ENCODE results near the gene PRDX5. TPM values are rescaled to one million over a fixed set of nuclear protein-coding genes. Genes with fewer than 3 reads are reported as not detected.

PRDX5 gene
- total and polyA plus RNA-seq, 9 of the 15 experiments (the other 6 are each of a cell fraction or from before 2014, with no cell fraction given), result 40.8 to 327 (median 204) TPM

DNA sequence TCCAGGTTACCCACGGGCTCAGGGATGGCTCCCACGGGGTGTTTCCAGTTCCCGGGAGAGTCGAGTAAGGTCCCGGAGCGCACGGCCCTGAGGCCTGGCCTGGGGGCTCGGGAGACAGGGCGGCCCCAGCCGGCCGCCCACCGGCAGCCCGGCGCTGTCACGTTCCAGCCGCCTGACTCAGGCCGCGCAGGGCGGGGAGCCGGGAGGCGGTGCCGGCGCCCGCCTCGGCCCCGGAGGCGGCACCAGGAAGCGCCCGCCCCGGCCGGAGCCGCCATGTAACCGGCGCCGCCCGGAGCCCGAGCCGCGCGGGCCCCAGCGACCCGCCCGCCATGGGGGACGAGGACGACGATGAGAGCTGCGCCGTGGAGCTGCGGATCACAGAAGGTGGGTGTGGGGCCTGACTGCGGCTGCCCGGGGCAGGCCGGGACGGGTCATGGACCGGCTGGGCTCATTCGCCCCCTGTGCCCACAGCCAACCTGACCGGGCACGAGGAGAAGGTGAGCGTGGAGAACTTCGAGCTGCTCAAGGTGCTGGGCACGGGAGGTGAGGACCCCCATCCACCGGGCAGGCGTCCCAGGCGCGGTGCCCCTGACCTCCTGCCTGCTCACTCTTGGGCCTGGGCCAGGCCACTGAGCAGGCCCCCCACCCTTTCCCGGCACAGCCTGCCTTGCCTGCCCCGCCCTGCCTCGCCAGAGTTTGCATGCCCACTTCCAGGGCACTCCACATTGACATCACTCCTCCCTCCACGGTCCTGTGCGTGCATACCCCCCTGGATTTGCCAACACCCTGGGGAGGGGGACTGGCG is 41.2 kb downstream of the PRDX5 start, which contains the start of gene RPS6KA4 (continued):
- TF ChIP-seq, protein P1, sequence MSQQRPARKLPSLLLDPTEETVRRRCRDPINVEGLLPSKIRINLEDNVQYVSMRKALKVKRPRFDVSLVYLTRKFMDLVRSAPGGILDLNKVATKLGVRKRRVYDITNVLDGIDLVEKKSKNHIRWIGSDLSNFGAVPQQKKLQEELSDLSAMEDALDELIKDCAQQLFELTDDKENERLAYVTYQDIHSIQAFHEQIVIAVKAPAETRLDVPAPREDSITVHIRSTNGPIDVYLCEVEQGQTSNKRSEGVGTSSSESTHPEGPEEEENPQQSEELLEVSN (IDR thresholded peaks at IDR 0.05; ENCODE audit: borderline replicate concordance in 1 of 2, extremely low read depth in 1 of 2, insufficient read depth in 1 of 2, insufficient read length in 1 of 2, low read depth in 1 of 2, low read length in 1 of 2, poor library complexity in 1 of 2, severe bottlenecking in 1 of 2), result peak; percentile 69 to 97
- TF ChIP-seq SIN3B (IDR thresholded peaks at IDR 0.05; ENCODE audit: low read depth) (peak; percentile 47; the same call in 1 of the 2 replicates), NFIC (IDR thresholded peaks at IDR 0.05) (peak; percentile 55)
- TF ChIP-seq, protein P2, sequence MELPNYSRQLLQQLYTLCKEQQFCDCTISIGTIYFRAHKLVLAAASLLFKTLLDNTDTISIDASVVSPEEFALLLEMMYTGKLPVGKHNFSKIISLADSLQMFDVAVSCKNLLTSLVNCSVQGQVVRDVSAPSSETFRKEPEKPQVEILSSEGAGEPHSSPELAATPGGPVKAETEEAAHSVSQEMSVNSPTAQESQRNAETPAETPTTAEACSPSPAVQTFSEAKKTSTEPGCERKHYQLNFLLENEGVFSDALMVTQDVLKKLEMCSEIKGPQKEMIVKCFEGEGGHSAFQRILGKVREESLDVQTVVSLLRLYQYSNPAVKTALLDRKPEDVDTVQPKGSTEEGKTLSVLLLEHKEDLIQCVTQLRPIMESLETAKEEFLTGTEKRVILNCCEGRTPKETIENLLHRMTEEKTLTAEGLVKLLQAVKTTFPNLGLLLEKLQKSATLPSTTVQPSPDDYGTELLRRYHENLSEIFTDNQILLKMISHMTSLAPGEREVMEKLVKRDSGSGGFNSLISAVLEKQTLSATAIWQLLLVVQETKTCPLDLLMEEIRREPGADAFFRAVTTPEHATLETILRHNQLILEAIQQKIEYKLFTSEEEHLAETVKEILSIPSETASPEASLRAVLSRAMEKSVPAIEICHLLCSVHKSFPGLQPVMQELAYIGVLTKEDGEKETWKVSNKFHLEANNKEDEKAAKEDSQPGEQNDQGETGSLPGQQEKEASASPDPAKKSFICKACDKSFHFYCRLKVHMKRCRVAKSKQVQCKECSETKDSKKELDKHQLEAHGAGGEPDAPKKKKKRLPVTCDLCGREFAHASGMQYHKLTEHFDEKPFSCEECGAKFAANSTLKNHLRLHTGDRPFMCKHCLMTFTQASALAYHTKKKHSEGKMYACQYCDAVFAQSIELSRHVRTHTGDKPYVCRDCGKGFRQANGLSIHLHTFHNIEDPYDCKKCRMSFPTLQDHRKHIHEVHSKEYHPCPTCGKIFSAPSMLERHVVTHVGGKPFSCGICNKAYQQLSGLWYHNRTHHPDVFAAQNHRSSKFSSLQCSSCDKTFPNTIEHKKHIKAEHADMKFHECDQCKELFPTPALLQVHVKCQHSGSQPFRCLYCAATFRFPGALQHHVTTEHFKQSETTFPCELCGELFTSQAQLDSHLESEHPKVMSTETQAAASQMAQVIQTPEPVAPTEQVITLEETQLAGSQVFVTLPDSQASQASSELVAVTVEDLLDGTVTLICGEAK (IDR thresholded peaks at IDR 0.05), result peak; percentile 38; the same call in 1 of the 2 replicates
- TF ChIP-seq, protein P2 (CRISPR knock-in tag; IDR thresholded peaks at IDR 0.05), result no peak
